ENCODE results near the gene TRMT1.

GRCh38 chr19:13153569-13154240 is 37.2 kb upstream of the TRMT1 start:
- TF ChIP-seq CTCF (IDR thresholded peaks at IDR 0.05; ENCODE audit: borderline replicate concordance, extremely low read depth, low read length, poor library complexity, severe bottlenecking): no peak
- TF ChIP-seq EZH2 (IDR thresholded peaks at IDR 0.05; ENCODE audit: borderline replicate concordance, low read depth, low read length, severe bottlenecking): peak; percentile 91

All from DND-41 (cell line).